Renal pelvis (tissue), 4 donors: Measurements from ENCODE around the gene UBR3. TPM values are rescaled to one million over a fixed set of nuclear protein-coding genes. Genes with fewer than 3 reads are reported as not detected.

Experiments
- DNase-seq: peaks from one replicate; pipeline ENCODE4 v3.0.0-alpha.2; 2013
- polyA plus RNA-seq, 3 donors: library from polyadenylated mRNA; unstranded; fragments of 120-200 nt; gene quantifications; one replicate each; pipeline ENCODE4 v1.2.1, GENCODE V29; 2013; ENCODE audit not compliant: insufficient read length in 3 of 3

UBR3 gene
- polyA plus RNA-seq, 3 donors: 30.8 to 41.6 (median 35.3) TPM

DNA sequence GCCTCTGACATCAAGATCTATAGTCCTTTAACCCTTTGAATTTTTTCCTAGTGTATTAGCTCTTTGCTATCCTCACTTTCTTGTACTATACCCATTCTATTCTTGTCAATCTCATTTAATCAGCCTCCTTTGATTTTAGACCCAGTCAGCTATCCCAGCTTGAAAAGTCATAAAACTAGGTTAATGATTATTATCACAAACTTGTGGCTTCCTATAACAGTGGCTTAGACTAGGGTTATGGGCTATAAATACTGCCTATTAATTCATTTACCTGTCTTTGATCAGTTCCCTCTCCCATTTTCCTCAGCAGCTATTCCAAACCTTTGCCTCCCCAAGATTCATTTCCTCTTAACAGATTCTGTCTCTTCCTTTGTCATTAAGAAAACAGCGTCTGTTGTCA lies 174.8 kb downstream of the UBR3 start:
- no peak for DNase-seq

DNA sequence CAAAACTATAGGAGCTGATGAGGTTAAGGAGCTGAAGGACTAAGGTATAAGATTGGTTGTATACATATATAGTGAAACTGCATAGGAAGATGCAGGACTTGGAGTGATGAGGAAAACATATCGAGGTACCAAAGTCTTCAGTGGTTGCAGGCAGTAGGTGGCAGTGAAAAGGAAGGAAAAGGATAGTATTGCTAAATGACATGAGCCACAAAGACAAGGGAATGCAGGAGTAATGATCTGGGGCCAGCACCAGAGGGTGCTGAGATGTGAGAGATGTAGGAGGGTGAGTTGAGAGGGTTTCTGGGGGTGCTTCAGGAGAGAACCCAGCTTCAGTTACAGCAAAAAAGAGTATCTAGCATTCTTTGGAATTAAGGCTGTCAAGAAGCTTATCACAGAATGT lies 178.4 kb downstream of the UBR3 start:
- no peak for DNase-seq

DNA sequence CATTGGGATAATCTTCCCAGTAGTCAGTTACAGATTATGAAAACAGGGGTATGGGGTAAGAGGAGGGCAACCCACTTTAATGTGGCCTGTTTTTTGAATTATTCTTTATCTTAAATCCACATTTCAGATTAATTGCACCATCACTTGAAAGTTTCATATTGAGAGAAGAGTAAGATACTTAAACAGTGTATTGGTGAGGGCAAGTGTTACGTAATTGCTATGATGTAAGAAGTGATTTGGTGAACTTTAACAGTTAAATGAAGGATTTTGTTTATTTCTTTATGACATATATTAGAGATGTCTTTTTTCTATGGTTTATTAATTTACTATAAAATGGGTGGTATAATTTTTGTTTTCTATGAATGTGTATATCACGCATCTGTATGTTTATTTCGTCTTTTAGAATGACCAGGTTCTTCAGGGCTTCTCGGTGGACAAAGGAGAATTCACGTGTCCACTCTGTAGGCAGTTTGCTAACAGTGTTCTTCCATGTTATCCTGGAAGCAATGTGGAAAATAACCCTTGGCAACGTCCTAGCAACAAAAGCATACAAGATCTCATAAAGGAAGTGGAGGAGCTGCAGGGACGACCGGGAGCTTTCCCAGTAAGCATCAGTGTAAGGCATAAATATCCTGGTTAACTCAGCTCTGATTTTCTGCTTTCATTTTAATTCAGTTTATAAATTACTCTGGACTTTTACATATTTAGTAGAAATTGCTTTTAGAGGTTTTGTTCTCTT lies 179.5 kb downstream of the UBR3 start:
- no peak for DNase-seq

- no peak for DNase-seq
These were observed 182.0 kb downstream of the UBR3 start for GRCh38 chr2:170009209-170009608.

- DNase-seq: no peak
These were observed 185.5 kb downstream of the UBR3 start for GRCh38 chr2:170012773-170013172.

GRCh38 chr2:170013802-170014551 lies 186.7 kb downstream of the UBR3 start:
- DNase-seq: no peak

- DNase-seq: no peak
These were observed 187.5 kb downstream of the UBR3 start for GRCh38 chr2:170014769-170015168.

DNA sequence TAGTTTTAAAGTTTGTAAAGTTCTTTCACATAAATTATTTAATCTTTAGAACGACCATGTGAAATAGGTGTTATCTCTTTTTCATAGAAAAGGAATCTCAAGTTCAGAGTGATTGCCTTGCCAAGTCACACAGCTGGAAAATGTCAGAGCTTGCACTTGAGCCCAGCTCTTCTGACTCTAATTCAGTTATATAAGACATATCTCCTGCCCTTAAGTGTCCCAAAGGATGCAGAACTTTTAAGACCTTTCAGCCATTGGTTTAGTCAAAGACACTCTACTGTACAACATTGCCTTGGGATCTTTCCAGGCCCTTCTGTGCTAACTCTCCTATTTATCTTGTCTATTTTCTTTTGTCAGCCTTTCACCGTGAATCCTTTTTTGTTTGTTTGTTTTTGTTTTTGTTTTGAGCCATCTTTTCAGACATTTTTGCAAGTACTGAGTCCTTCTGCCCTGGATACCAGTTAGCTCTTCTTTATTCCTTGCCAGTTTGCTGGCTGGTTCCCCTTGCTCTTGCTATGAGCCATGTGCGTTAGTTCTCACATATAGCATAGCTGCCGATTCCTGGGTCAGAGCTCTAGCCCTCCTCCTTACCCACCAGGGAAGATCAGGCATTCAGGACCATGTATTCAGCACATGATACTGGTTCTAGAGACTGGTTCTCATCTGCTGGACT lies 190.7 kb downstream of the UBR3 start:
- no peak for DNase-seq

DNA sequence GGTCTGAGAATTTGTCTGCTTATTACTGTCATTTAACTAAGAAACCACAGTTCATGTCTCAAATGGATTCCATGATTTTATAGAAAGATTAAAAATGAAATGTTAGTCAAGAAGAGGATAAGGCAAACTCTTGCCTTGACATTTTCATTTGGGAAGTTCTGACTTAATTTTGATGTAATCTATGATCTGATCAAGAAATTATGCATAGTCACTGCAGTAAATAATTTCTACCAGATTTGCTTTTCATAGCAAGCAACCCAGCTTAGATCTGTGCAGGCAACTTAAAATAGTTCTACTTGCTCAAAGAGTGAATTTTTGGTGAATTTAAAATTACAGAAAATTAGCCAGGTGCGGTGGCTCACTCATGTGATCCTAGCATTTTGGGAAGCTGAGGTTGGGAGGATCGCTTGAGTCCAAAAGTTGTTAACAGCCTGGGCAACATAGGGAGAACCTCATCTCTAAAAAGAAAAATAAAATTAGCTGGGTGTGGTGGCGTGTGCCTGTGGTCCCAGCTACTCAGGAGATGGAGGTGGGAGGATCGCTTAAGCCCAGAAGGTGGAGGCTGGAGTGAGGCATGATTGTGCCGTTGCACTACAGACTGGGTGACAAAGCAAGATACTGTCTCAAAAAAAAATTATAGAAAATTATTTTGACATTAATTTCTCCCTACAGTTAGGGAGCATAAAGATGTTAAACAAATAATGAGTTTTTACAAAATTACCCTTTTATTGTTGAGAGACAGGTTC lies 192.0 kb downstream of the UBR3 start:
- no peak for DNase-seq

GRCh38 chr2:170020777-170021176 lies 193.5 kb downstream of the UBR3 start:
- DNase-seq: no peak

DNA sequence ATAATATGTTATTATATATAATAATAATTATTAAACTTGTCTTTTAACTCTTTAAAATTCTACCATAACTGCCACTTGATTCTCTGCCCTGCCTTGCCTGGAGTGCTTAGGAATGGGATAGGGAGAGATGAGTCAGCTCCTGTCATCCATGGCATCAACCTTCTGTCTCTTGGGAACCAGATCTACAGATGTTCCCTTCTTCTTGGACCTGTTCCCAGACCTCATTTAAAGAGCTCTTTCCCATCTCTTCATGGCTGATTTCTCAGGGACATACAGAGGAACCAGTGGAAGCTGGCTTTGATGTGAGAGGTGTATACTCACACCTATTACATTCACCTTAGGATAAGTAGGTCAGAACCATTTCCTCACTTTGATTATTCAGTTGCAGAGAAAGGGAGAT lies 195.4 kb downstream of the UBR3 start:
- no peak for DNase-seq

- no peak for DNase-seq
These were observed 197.5 kb downstream of the UBR3 start for GRCh38 chr2:170024721-170025120.

DNA sequence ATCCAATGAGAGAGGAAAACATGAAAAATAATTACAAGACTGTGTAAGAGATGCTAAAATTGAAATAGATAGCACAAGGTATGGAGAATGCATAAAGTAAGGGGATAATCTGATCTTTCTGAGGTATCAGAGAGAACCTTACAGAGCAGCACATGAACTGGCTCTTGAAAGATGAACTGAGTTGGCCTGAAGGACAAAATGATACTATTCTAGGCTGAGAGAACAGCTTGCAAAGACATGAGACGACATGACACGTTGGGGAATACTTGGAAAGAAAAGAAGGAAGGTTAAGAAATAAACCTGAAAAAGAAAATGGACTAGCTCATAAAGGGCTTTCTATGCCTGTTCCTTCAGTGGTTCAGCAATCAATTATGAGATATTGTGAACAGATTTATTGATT lies 198.0 kb downstream of the UBR3 start:
- DNase-seq: no peak

- no peak for DNase-seq
These were observed 199.1 kb downstream of the UBR3 start for GRCh38 chr2:170026361-170026760.

GRCh38 chr2:170029551-170029950 lies 202.3 kb downstream of the UBR3 start:
- DNase-seq: no peak

DNA sequence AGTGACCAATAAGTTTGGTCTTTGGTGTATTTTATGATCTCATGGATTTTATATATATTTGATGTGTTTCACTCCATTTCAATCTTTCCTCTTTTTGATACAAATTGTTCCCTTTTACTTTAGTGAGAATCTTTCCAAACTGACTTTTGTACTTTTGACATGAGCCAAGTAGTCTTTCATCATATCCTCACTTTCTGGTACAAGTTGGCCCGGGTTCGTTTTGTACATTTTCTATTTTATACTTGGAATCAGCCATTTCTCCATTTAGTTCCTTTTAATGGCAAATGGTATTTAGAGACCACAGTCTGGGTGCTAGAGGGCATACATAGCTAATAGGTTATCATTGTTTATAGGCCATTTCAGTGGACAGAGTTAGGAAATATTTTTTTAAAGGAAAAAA lies 202.8 kb downstream of the UBR3 start:
- DNase-seq: no peak

- DNase-seq: no peak
These were observed 204.0 kb downstream of the UBR3 start for GRCh38 chr2:170031288-170031687.

GRCh38 chr2:170034596-170034995 lies 207.3 kb downstream of the UBR3 start:
- DNase-seq: no peak

DNA sequence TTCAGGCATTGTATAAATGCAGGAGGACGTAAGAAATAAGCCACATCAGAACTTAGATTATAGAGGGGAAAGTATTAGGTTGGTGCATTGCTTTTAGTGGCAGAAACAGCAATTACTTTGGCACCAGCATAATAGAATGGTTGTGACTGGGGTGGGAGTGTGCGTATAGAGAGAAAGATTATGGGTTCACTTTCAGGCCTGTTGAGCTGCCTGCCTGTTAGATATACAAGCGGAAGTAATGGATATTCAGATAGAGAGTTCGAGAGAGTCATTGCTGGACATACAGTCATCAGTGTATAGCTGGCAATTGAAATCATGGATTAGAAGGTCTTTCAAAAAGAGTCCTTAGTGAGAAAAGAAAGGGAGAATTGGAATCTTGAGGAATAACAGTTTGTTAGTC lies 211.5 kb downstream of the UBR3 start:
- DNase-seq: no peak

DNA sequence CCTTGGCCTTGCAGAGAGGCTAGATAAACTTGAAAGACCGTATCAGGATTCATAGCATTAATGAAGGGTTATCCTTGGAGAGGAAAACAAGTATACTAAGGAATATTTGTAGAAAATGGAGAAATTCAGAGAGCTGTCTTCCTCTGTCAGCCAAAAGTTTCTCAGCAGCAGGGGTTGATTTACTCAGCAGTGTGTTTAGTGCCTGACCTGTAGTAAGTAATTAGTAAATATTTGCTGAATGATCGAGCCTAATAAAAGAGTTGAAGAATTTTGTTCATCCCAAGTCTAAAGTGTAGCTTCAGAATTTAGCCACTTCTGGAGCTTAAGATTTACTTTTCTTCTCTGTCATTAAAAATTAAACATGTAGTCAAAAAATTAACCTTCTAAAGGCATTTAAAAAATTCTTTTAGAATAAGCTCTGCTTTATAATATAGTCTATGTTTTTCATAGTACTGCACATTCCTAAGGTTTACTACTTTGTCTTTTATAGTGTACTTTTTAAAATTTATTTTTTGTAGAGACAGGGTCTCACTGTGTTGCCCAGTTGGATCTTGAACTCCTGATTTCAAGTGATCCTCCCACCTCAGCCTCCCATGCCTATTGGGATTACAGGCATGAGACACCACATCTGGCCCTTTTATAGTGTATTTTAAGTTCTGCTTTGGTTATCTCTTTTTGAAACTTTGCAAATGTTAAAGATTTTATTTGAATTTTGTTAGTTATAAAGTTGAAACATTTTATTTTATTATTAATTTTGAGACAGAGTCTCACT lies 212.3 kb downstream of the UBR3 start:
- DNase-seq: no peak

DNA sequence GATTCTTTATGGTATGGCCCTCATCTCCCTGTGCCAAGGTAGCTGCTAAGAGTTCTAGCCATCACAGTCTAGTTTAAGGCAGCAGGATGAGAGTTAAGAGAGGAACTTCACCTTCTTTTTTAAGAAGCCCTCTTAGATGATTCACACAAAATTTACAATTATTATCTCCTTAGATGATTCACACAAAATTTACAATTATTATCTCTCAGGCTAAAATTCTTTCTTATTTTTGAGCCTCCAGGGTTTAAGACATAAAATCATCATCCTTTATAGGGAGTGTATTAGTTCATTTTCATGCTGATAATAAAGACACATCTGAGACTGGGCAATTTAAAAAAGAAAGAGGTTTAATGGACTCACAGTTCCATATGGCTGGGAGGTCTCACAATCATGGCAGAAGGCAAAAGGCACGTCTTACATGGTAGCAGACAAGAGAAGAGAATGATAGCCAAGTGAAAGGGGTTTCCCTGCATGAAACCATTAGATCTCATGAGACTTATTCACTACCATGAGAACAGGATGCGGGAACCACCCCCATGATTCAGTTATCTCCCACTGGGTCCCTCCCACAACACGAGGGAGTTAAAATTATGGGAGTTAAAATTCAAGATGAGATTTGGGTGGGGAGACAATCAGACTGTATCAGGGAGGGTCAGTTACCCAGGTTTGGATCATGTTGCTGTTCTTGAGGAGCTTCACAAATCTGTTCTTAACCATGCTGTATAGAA lies 217.7 kb downstream of the UBR3 start:
- no peak for DNase-seq
